GM10847 (cell line): ENCODE results near the gene CDKN2C.

Source experiments
- POLR2A ChIP-seq: IDR thresholded peaks from 2 replicates; pipeline ENCODE4 v1.6.1; 2011; ENCODE audit not compliant: insufficient read length; ENCODE audit errors: extremely low read depth

The CDKN2C gene

GRCh38 chr1:50959913-50960844 is 9.9 kb upstream of the CDKN2C start, which contains the start of gene FAF1:
TSS of gene FAF1 (minus strand) at chr1:50960267. CDS start at chr1:50959811, 456 bp downstream.
- peak; percentile 94 for TF ChIP-seq POLR2A

- no peak for TF ChIP-seq POLR2A
Observed at GRCh38 chr1:50964863-50965262, 5.2 kb upstream of the CDKN2C start.

- no peak for TF ChIP-seq POLR2A
Observed at GRCh38 chr1:50966991-50967390, 3.1 kb upstream of the CDKN2C start.

GRCh38 chr1:50967416-50968157 is 2.5 kb upstream of the CDKN2C start:
- TF ChIP-seq POLR2A = no peak

DNA sequence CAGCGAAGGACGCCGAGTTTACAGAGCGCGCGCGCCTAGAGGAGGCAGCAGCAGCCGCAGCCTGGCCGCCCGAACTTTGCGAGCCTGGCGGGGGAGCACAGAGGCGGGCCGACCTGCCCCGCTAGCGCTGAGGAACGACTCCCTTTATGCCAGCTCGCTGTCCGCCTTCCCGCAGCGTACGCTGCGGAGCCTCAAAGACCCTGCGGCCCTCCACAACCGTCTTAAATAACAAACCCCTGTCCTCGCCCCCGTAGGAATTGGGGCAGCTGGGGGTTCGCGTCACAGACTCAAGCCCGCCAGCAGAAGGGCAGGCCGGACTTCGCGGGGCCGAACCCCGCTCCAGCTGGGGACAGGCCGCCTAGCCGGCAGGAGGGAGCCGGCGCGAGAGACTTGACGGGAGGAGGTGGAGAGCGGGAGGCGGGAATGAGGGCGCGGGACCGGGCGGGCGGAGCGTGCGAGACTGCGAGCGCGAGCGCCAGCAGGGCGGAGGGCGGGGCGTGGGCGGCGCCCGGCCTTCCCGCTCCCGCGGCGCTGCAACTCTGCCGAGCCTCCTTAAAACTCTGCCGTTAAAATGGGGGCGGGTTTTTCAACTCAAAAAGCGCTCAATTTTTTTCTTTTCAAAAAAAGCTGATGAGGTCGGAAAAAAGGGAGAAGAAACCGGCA is 1.8 kb upstream of the CDKN2C start:
- peak; percentile 62 for TF ChIP-seq POLR2A

GRCh38 chr1:50968821-50969610 is 1.0 kb upstream of the CDKN2C start:
- peak; percentile 63 for TF ChIP-seq POLR2A

DNA sequence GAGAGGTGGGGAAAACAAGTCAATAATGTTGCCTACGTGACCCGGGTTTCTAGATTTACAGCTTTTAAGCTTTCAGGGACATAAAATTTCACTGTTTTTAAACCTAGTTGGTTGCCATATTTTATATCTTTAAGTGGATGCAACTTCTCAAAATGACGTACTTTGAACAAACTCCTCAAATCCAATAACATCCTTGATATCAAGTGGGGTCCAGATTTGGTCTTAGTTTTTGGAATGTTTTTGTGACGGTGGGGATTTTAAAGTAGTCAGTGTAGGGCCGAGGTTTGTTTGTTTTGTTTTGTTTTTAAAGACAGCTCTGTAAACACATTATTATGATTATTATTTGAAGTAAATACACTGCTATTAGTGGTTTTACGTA is 453 bp downstream of the CDKN2C start:
- TF ChIP-seq POLR2A = no peak

DNA sequence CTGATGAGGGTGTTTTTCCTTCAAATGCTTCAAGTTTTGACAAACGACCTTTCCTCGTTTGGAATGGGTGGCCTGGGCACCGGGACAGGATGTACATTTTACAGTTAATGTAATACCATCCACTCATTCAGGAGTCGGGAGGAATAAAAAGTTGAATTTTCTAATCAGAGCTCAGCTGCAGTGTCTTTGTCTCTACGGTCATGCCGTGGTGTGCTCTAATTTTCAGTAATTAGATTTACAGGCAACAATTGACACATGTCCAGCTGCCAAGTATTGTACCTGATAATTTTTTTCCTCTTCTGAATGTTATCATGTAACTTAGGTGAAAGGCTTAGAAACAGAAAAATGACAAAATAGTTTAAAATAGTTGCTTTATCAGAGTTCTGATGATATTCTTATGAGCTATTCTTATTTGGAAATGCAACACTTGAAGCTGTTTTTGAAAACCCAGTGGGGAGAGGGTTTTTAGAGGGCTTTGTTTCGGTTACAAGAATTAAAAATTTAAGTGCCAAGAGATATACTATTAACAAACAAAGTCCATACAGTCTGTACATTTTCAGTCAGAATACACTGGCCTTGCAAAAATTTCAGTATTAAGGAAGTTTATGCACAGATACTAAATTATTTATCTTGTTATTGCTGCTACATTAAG is 1.0 kb downstream of the CDKN2C start:
- no peak for TF ChIP-seq POLR2A

DNA sequence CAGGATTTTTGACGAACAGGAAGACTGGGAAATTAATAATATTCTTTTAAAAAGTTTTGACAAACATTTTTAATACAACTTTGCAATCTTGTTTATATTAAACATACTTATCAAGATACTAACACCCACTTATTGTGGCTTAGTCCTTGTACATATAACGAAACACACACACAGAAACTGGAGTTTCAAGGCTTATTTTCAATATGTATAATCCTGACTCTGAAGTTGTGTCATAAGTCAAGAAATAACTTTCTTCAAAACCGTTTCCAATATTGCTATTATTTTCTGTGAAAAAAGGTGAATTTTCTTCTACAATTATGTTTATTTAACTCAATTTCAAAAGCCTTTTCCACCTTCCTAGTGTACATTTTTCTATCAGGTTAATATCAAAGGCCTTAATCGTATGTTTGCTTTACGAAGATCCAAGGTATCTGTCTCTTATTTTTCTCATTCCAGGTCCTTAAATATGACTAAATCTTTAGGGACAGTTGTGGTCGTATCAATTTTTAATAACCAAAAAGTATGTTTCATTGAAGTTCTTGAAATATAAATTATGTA is 1.8 kb downstream of the CDKN2C start:
- no peak for TF ChIP-seq POLR2A

GRCh38 chr1:50972766-50973165 is 2.7 kb downstream of the CDKN2C start:
- no peak for TF ChIP-seq POLR2A

DNA sequence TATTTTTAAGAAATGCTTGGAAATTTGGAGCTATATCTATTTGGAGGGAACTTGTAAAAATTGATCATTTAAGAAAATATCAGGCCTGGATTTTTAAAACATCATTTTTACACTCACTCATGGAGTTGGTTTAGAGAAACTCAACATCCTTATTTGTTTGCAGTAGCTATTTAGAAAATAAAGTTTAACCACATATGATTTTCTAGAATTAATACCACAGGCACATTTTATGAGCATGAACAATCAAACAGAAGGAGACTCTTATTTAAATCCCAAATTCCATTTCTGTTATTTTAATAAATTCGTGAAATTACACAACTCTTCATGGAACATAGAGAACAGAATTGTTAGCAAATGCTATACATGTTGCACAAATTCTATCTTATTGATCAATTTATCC is 3.2 kb downstream of the CDKN2C start:
- TF ChIP-seq POLR2A = no peak

- TF ChIP-seq POLR2A = no peak
Observed at GRCh38 chr1:50973875-50974617, 4.0 kb downstream of the CDKN2C start.

DNA sequence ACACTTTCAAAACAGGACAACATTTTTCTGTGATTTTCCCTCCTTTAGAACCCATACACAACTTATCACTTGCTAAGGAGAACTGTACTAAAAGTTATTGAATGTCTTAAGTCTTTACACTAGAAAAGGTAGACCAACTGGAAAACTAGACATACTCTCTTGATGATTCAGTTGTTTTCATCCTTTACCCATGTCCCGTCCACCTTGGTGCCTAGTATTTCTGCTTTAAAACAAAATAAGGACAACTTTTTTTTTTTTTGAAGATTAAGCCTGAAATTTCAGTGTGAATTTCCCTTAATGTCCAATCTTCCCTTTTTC is 4.5 kb downstream of the CDKN2C start:
- no peak for TF ChIP-seq POLR2A
